Colon (tissue), 2 donors: ENCODE results near the gene CCER1.

Experiments used
- FAIRE-seq: peaks from 2 replicates; lab custom pipeline; 2012; peaks lifted over from hg19 to GRCh38; lab: Jason Lieb, UNC
- donor health status: control.
- donor health status: control.

Gene CCER1

DNA sequence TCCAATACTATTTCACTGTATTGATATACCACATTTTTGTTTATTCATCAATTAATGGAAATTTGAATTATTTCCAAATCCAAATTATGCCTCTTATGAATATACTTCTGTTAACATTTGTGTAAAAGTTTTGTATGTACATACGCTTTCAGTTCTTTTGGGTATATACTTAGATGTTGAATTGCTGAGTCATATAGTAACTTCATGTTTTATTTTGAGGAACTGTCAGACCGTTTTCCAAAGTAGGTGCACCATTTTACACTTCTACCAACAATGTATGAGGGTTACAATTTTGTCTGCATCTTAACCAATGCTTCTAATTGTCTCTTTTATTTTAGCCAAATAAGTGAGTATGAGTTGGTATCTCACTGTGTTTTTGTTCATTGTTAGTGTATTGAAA, 10.2 kb upstream of the CCER1 start:
- FAIRE-seq: no peak

DNA sequence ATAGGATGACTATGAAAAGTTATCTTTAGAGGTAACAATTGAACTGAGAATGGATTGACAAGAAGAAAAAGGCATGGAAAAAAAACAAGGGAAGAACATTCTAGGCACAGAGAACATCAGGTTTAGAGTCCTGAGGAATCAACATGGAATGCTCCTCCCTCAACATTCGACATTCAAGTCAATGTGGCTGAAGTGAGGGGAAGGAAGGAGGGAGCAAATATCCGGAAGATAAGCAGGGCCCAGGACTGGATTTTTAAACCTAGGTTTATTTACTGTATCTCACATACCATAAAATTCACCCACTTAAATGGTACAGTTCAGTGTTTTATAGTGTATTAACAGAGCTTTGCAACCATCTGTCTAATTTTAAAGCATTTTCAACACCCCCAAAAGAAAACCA, 9.6 kb upstream of the CCER1 start:
- FAIRE-seq: no peak

DNA sequence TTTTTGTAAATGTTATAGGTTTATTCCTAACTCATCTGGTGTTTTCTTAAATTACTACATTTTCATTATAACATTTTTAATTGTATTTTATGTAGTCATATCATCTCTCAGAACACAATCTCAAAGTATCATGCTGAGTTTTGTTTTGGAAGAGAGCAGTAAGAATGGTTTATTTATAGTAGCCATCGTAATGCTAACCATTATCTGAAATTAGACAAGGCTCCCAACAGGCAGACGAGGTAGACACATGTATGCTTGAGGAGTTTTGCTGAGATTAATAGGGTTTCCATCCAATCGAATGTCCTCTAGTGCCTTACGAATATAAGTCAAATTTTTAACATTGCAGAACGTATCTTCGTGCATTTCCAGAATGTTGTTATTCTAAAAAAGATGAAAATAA, 9.0 kb upstream of the CCER1 start:
- no peak for FAIRE-seq

DNA sequence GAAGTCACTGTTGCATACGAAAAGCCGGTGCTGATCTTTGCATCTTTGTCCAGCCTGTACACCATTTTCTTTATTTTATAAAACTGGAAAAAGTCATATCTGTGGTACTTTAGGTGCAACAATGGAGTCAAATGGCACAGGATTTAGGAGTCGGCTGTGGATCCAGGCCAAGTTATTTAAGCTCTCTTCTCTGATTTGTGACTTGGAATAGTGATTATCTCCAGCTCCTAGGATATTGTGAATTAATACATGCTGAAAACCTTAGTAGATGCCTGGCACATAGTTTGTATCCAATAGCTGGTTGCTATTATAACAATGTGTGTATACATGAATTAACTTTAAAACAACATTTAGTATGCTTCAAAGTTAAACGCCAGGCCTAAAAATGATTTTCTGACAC, 6.2 kb upstream of the CCER1 start:
- FAIRE-seq: no peak

DNA sequence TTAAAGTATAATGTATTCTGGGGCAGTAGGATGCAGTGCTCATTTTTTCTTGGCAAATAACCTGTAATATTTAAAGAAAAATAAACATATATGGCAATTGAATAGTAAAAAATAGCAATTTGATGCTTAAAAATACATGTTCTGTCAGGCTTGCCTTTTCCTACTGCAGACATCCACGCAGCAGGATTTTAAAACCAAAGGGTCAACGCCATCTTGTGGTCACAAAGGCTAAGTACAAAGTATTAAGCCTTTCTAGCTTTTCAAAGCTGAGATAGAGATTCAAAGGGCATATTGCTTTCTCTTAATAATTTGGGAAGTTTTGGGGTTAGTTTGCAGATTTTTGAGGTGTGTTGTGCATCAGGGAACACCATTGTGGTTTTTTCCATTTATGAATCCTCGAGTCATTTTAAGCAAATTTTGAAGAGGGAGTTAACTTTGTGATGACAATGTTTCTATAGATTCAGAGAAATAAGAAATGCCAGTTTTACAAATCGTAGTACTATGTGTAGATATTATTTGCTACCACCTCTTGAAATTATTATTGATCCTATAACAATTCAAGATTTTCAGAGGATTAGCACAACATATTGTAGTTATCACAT, 4.7 kb upstream of the CCER1 start:
- FAIRE-seq: no peak

DNA sequence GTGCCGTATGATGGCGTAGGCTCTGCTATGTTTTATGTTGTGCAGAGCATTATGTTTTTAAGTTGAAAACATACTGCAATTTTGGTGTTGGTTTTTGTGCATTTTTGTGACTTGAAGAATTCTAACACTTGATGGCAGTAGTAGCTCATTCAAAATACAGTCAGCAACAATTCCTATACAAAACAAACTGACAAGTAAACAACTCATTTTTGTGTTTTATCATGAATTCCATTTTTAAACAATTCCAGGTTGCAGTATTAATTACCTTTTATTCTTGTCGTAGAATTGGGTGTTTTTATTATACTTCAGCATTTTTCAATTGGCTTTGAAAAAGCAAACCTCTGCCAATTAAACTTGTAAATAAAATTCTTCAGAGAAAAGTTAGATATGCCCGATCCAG, 4.1 kb upstream of the CCER1 start:
- no peak for FAIRE-seq

DNA sequence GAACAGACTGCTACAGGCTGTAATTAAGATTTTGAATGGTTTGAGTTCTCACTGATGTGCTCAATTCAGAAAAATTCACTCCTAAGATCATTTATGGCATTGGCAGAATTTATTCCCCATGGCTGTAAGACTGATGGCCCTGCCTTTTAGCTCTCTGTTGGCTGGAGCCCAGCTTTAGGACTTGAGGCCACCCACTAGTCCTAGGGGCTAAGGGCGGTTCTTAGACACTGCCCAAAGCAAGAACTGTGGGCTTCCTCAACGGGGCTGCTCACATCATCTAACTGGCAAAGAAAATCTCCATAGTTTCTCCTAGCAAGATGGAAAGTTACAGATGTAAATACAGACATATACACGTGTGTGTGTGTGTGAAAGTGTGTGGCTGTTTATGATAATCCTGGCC, 3.4 kb upstream of the CCER1 start:
- FAIRE-seq: no peak

DNA sequence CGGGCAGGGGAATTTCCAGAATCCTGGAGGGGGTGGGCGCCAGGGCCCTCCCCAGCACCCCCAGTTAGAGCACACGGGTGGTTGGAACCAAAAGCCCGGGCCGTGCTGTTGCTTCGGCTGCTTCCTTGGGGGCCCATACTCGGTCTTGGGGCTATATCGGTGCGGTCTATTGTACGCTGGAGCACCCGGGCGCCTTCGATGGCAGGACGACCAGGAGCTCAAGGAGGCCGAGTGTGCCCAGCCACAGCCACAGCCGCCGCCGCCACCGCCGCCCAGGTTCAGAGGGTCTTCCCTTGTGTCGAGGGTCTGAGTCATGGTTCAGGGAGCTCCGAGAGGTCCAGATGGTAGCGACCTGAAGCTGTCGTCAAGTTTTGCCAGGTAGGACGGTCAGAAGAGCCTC, 548 bp downstream of the CCER1 start:
- no peak for FAIRE-seq

DNA sequence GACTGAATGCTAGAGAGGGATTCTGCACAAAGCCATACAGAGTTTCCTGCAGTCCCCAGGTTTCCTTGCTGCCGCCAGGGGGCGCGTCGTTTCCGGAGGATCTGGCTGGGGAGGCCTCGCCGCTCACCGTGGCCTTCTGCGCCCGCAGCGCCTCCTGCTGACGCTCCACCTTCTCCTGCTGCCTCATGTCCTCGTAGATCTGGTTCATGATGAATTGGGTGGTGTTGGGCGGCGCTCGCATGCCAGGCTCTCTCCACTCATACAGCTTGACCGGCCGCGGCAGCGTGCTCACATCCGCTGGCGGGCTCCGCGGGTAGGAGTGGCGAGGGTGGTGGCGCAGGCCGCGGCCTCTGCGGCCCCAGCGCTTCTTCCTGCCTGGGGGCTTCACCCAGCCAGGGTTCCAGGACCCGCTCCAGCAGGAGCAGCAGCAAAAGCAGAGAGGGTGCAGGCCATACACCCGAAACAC, 987 bp downstream of the CCER1 start:
- FAIRE-seq: no peak

DNA sequence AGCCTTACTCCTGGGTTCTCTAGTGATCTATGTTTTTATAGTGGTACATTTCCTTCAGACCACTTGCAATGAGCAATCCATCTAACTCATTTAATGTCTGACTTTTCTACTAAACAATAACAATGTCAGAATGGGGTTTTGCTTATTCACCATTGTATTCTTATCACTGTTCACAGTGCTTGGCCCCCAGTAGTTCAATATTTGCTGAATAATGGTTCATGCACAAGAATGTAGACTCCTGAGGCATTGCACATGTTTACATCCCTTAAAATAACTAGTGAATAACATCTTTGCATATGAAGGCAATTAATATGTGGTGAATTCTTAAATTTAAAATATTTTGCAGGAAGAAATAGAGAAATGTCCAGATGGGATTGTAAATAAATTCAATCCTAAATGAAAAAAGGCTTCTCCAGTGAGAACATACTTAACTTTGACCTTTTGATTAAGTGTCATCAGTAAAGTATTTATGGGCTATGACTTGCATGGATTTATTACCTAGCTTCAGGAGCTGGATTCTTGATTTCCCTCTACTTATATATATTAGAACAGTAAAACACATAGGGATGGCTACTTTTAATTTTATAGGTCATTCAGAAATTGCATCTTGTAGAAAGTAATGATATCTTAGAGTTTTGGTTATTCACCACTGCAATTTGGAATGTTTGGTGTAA, 3.4 kb downstream of the CCER1 start:
- FAIRE-seq: no peak

DNA sequence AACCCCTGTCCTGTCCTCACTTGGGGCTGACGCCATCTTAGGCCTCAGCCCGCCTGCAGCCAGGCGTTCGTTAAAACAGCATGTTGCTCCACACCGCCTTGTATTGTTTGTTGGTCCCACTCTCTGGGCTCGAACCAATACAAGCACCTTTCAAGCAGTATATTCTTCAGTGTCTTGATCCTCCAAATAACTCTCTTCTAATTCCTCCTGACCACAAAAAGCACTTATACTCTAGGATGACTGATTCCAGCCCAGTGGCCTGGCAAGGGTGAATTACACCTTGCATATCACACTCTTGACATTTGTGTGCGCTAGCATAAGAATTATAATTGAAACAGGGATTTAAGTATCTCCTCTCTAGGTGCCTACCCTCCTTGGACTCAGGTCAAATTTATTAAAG, 7.1 kb downstream of the CCER1 start:
- FAIRE-seq: no peak

DNA sequence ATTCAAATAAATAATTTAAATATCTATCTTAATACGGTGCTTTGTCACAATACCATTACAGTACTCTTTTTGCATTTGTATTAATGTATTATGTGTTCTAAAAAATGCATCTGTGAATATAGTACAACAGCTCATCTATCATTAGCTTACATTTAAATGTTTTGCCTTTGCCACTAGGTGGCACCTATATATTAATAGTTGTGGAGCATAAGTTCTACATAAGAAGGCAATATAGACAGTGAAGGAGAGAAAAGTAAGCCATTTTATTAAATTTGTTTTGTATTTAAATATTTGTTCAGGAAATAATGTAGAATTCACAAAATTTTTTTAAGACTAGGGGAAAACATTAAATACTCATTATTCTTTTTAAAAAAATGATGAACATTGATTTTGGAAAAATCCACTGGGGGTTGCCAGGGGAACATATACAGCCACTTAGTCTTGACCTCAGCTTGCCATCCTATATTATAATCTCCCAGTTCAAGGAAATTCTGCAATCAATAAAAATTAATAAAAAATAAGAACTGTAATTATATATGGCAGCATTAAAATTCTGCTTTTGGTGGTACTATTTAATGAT, 9.8 kb downstream of the CCER1 start:
- peak; percentile 43 for FAIRE-seq

DNA sequence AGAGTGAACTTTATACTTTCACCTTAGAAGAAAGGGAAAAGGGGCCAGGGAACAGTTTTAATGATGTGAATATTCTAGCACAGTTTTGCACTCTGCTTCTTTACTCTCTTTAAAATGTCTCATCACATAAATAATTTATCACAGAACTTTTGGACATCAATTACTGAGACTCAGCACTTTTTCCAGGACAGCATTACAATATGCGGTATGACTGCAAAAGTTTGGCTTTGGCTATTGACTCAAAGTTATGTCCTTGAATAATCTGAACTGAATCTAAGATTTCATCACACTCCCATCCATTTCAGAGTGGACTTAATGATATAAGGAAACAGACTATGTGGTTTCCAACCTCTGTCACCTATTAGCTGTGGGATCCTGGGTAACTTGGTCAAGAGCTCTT, 11.7 kb downstream of the CCER1 start:
- no peak for FAIRE-seq

DNA sequence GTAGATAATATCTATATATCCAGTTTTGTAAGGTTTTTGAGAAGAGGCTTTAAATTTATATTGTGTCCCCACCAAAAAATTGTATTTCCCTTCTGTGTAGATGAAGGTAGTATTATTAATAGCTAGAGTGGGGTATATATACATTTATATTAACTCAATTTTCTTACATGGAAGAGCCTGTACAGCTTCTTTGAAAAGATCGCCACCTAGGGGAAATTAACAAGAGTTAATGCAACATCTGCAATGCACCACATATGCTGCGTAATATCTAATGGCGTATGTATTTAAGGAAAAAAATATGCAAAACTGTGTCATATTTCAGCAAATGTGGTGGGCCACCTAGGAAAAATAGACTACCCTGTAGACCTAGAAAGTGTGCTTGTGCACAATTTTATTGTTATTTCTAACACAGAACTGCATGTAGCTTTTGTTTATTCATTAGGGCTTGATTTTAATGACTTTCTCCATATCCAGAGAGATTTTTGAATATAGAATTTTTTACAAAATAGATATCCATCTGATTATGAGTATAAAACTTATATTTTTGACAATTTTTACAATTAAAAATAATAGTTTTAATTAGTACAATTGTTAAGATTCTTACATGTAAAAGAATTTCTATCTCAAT, 14.0 kb downstream of the CCER1 start:
- peak; percentile 36 for FAIRE-seq

DNA sequence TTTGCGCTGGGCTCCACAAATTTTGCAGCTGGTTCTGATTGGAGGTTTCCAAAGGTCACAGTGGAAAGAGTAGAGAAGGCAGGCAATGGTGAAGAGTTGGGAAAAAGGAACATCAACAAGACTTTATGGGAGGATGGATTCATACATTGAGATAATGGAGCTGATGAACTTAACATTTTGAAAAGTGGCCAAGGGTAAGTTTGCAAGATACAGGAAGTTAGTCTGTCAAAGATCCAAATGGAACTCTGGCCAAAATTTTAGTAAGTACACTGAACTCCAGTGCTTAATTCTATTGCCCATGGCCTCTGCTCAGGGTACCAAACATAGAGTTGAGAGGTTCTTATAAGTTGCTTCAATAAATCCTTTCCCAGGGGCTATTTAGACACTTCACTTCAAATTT, 15.6 kb downstream of the CCER1 start:
- no peak for FAIRE-seq

DNA sequence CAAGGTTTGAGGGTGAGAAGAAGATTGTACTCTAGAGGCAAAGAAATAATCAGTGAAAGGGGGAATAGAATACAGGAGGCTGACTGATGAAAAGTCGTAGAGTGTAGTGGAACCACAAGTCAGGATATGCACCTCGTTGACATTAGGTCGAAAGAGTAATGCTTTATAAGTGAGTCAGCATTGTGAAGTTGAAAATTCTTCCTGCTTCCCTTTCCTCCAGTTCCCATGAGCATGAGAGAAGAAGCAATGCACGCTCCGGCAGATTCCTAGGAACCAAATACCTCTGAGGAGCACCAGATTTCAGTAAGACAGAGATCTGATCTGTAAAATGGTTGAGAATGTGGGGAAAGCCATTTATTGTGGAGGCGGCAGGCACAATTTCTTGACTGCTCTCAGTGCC, 16.5 kb downstream of the CCER1 start:
- no peak for FAIRE-seq

DNA sequence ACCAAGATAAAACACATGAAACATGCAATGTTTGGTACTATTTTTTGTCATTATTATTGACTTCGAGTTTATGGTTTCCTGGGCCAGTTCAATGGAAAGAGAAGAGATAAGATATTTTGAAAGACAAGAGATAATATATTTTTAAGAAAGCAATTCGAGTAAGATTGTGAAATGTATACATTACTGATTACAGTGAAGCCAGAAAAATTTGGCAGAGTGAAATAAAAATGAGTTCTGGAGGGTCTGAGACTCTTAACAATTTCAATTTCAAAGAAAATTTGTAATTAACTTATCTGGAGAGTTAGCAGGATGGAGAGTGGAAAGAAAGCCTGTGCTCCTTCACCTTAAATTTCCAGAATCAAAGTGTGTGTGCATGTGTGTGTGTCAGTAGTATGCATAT, 17.3 kb downstream of the CCER1 start:
- no peak for FAIRE-seq

DNA sequence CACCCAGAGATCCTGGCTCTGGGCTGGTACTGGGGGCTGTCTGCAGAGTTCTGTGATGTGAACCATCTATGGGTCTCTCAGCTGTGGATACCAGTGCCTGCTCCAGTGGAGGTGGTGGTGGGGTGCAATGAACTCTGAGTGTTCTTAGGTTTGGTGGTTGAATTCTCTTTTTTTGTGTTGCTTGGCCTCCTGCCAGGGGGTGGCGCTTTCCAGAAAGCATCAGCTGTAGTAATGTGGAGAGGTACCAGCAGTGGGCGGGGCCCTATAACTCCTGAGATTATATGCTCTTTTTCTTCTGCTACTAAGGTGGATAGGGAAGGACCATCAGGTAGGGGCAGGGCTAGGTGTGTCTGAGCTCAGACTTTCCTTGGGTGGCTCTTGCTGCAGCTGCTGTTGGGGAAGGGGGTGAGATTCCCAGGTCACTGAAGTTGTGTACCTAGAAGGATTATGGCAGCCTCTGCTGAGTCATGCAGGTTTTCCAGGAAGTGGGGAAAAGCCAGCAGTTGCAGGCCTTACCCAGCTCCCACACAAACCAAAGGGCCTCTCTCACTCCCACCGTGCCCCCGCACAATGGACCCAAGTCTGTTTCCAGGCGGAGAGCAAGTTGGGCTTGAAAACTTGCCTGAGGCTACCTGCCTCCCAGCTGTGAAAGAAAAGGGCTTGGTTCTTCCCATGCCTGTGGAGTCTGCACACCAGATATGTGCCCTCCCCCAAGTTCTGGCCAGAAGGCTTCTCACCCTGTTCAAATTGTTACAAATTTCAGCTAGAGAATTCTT, 18.6 kb downstream of the CCER1 start:
- no peak for FAIRE-seq

DNA sequence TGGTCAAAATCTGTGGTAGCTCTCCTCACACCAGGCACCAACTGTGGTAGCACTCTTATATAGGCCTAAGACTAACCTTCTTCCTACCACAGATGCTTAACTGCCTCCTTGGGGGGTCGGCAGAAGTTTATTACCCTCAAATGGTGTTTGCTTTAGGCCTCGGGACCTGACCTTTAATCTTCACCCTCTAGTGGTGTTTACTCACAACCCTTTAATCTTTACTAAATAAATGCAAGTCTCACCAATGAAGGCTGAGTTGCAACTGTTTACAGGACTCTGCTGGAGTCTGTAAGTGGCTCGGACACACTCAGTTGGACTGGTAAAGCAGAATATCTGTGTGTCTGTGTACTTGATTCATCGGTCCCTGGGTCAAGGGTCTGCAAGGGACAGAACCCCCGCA, 29.4 kb downstream of the CCER1 start:
- no peak for FAIRE-seq

DNA sequence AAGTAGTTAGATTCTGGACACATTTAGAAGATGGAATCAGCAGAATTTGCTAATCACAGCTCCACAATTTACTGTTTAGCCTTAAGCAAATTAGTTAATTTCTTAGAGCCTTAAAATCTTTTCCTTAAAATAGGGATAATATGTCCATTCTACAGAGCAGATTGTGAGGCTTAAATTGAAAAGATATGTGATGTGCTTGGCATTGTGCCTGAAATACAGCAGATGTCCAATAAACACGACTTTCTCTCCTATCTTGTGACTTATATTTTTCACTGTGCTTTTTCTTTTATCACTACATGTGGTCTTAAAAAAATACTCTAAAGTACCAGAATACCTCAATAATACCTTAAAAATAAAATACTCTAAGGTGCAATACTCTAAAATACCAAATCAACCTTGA, 30.6 kb downstream of the CCER1 start:
- no peak for FAIRE-seq

DNA sequence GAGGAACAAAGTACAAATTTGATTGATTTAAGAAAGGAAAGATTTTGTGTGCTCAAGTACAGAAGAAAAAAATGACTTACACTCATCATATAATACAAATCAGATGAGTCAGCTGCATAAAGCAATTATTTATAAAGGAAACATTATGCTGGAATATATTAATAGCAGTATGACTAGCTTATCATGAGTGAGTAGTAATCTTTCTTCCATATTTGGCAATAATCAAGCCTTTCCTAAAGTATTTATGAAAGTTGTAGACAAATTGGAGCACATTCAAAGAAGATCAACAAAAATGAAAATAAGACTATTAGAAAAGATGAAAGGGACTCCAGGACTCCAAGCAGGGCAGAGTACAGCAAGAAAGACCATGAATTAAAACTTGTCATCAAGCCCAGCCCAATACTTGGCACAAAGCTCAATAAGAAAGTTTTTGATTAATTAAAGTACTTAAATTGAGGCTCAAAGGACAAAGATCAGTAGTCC, 32.8 kb downstream of the CCER1 start:
- FAIRE-seq: no peak

DNA sequence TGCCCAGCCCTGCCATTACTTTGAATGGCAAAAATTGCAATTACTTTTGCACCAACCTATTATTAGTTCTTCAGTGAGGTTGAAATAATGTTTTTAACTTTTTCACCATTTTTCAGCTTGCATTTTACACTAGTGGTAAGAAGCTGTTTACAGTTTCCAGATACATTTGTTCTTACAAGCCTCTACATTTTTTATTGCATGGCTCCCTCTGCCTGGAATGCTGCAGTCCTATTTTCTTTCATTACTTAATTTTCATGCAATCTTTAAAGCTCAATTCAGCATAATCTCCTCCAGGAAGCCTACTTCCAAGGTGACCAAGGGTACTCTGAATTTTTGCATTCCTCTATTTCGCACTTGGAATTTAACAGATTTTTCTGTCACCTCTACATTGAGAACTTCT, 33.4 kb downstream of the CCER1 start:
- no peak for FAIRE-seq

DNA sequence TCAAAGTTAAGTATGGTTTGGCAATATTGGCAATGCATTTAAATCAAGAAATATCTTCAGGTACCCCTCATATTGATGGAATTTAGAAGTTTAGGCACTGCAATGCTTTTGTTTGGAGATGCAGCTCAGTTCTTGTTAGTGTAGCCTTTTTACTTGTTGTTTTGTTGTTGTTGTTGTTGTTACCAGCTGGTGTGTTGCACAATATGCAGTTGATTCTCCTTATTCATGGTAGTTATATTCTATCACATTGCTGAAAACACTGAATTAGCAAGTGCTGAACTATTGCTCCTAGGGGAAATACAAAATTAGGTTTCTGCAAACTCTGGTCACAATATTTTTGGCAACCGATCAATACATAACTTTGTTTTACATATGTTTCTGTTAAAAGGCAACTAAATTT, 34.8 kb downstream of the CCER1 start:
- FAIRE-seq: no peak
